H1 (cell line): ENCODE data around the gene ZBTB49. TPM values are rescaled to one million over a fixed set of nuclear protein-coding genes. Genes with fewer than 3 reads are reported as not detected.

Source experiments
- CTCF ChIA-PET: fragments of 300-600 bp; sonication (Branson Sonifier 250); formaldehyde crosslinking; loops from one replicate; lab custom pipeline; 2021; ENCODE audit not compliant: partially characterized antibody; lab: Charles Lee
- POLR2A ChIA-PET: fragments of 300-600 bp; sonication (Branson Sonifier 250); formaldehyde crosslinking; loops from one replicate; lab custom pipeline; 2021; ENCODE audit warnings: inconsistent platforms; ENCODE audit not compliant: partially characterized antibody; lab: Charles Lee
- DNase-seq, 2 experiments: peaks; one replicate each; pipeline versions ENCODE4 v3.0.0 to v3.0.0-alpha.2; 2010 to 2022; ENCODE audit warnings: low spot score in 2 of 2, low read depth in 1 of 2, mixed read lengths in 1 of 2
- FAIRE-seq: peaks from 2 replicates; lab custom pipeline; 2011; peaks lifted over from hg19 to GRCh38; lab: Jason Lieb, UNC
- H2AFZ ChIP-seq: 2 replicates; pipeline ENCODE4 v1.8.1; 2012; ENCODE audit warnings: low read length, inconsistent platforms
- H2AK5ac ChIP-seq: 2 replicates; pipeline ENCODE4 v1.6.1; 2013; ENCODE audit warnings: low read depth, low read length
- H2BK120ac ChIP-seq: replicated peaks from 2 replicates; pipeline ENCODE3; 2013; ENCODE audit warnings: low read depth, low read length, inconsistent platforms
- H2BK12ac ChIP-seq: 2 replicates; pipeline ENCODE4 v1.6.1; 2013; ENCODE audit warnings: low read depth, low read length
- H2BK15ac ChIP-seq: 2 replicates; pipeline ENCODE4 v1.6.1; 2013; ENCODE audit warnings: low read length
- H2BK20ac ChIP-seq: 2 replicates; pipeline ENCODE4 v1.6.1; 2013; ENCODE audit warnings: low read length
- H2BK5ac ChIP-seq: 2 replicates; pipeline ENCODE4 v1.6.1; 2013; ENCODE audit warnings: low read depth, low read length
- H3K14ac ChIP-seq: 2 replicates; pipeline ENCODE4 v1.6.1; 2013; ENCODE audit warnings: inconsistent platforms; ENCODE audit not compliant: insufficient read length
- H3K18ac ChIP-seq: 2 replicates; pipeline ENCODE4 v1.6.1; 2013; ENCODE audit warnings: low read length; ENCODE audit errors: extremely low read depth
- H3K23ac ChIP-seq: 2 replicates; pipeline ENCODE4 v1.6.1; 2013; ENCODE audit warnings: inconsistent platforms; ENCODE audit not compliant: insufficient read length
- H3K23me2 ChIP-seq: 2 replicates; pipeline ENCODE4 v1.6.1; 2013; ENCODE audit warnings: low read depth, low read length
- H3K27ac ChIP-seq: 2 replicates; pipeline ENCODE4 v1.6.1; 2011; ENCODE audit warnings: low read depth, low read length, inconsistent platforms
- H3K27me3 ChIP-seq, 4 experiments: replicated peaks in 1 of 4; 1 replicate in 1 of 4; 2 replicates in 3 of 4; pipeline versions ENCODE4 v1.6.1 to v1.8.1; 2011 to 2013; ENCODE audit warnings: low read length in 3 of 4, mild to moderate bottlenecking in 3 of 4, inconsistent platforms in 2 of 4, mixed read lengths in 2 of 4, moderate library complexity in 1 of 4; ENCODE audit not compliant: control insufficient read depth in 3 of 4, insufficient read depth in 3 of 4; ENCODE audit errors: extremely low read depth in 1 of 4
- H3K36me3 ChIP-seq, 4 experiments: 2 replicates each; pipeline versions ENCODE4 v1.6.1 to v1.8.1; 2011 to 2013; ENCODE audit warnings: mild to moderate bottlenecking in 4 of 4, low read length in 3 of 4, moderate library complexity in 2 of 4, control low read depth in 1 of 4, inconsistent platforms in 1 of 4; ENCODE audit not compliant: insufficient read depth in 4 of 4, control insufficient read depth in 2 of 4
- H3K4ac ChIP-seq: replicated peaks from 2 replicates; pipeline ENCODE3; 2013; ENCODE audit warnings: low read length, low read depth, mixed read lengths, inconsistent platforms; ENCODE audit not compliant: insufficient read length
- H3K4me1 ChIP-seq, 4 experiments: replicated peaks in 1 of 4; 1 replicate in 1 of 4; 2 replicates in 3 of 4; pipeline versions ENCODE4 v1.6.1 to v1.8.1; 2011 to 2013; ENCODE audit warnings: low read length in 3 of 4, inconsistent platforms in 2 of 4, mixed read lengths in 1 of 4; ENCODE audit not compliant: insufficient read depth in 4 of 4, control insufficient read depth in 3 of 4
- H3K4me2 ChIP-seq, 2 experiments: 2 replicates each; pipeline versions ENCODE4 v1.6.1 to v1.8.1; 2011 to 2013; ENCODE audit warnings: low read depth in 2 of 2, low read length in 2 of 2, control low read depth in 1 of 2, inconsistent platforms in 1 of 2, mild to moderate bottlenecking in 1 of 2; ENCODE audit not compliant: insufficient read depth in 1 of 2
- H3K4me3 ChIP-seq, 4 experiments: fragments of 200-600, 300-600 bp in 1 of 4; sonication (generic), shearing (Covaris generic), sonication (Bioruptor Twin) in 1 of 4; 2 replicates each; pipeline versions ENCODE4 v1.5.1 to v1.8.1; 2011 to 2016; ENCODE audit warnings: low read length in 4 of 4, low read depth in 3 of 4, control low read depth in 2 of 4, inconsistent platforms in 2 of 4, mild to moderate bottlenecking in 2 of 4, mixed read lengths in 1 of 4, moderate library complexity in 1 of 4; ENCODE audit not compliant: insufficient read depth in 2 of 4; ENCODE audit errors: extremely low read depth in 1 of 4
- H3K56ac ChIP-seq: replicated peaks from 2 replicates; pipeline ENCODE3; 2013; ENCODE audit warnings: low read depth, mild to moderate bottlenecking, mixed read lengths, low read length, inconsistent platforms; ENCODE audit not compliant: insufficient read length
- H3K79me1 ChIP-seq: 2 replicates; pipeline ENCODE4 v1.6.1; 2013; ENCODE audit warnings: low read depth, low read length, control low read depth
- H3K79me2 ChIP-seq, 2 experiments: 2 replicates each; pipeline versions ENCODE4 v1.6.1 to v1.8.1; 2012 to 2013; ENCODE audit warnings: low read length in 2 of 2, mild to moderate bottlenecking in 2 of 2, inconsistent platforms in 1 of 2; ENCODE audit not compliant: insufficient read depth in 2 of 2, control insufficient read depth in 1 of 2
- H3K9ac ChIP-seq, 4 experiments: replicated peaks in 1 of 4; 1 replicate in 1 of 4; 2 replicates in 3 of 4; pipeline versions ENCODE4 v1.6.1 to v1.8.1; 2011 to 2013; ENCODE audit warnings: low read depth in 3 of 4, low read length in 3 of 4, control low read depth in 2 of 4, mild to moderate bottlenecking in 2 of 4, moderate library complexity in 2 of 4, inconsistent platforms in 1 of 4; ENCODE audit errors: extremely low read depth in 1 of 4
- H3K9me3 ChIP-seq, 2 experiments: 2 replicates each; pipeline versions ENCODE4 v1.6.1 to v1.8.1; 2012 to 2013; ENCODE audit warnings: mild to moderate bottlenecking in 2 of 2, moderate library complexity in 2 of 2, control low read depth in 1 of 2, inconsistent platforms in 1 of 2, low read depth in 1 of 2, low read length in 1 of 2, mixed read lengths in 1 of 2; ENCODE audit not compliant: insufficient read depth in 2 of 2
- H4K20me1 ChIP-seq, 2 experiments: replicated peaks in 1 of 2; 2 replicates each; pipeline versions ENCODE3 to v1.8.1; 2011 to 2013; ENCODE audit warnings: inconsistent platforms in 2 of 2, low read length in 2 of 2, mild to moderate bottlenecking in 1 of 2; ENCODE audit not compliant: insufficient read depth in 2 of 2, control insufficient read depth in 1 of 2
- H4K5ac ChIP-seq: 2 replicates; pipeline ENCODE4 v1.6.1; 2013; ENCODE audit warnings: low read length, low read depth, mixed read lengths, inconsistent platforms; ENCODE audit not compliant: insufficient read length
- H4K8ac ChIP-seq: 2 replicates; pipeline ENCODE4 v1.8.0; 2013; ENCODE audit warnings: mild to moderate bottlenecking, moderate library complexity, low read length, inconsistent platforms; ENCODE audit not compliant: insufficient read depth; ENCODE audit errors: extremely low read depth
- H4K91ac ChIP-seq: replicated peaks from 2 replicates; pipeline ENCODE3; 2013; ENCODE audit warnings: low read length, mixed read lengths, inconsistent platforms; ENCODE audit not compliant: insufficient read length
- JUND ChIP-seq: IDR thresholded peaks from 2 replicates; pipeline ENCODE4 v1.6.1; 2011; ENCODE audit warnings: mild to moderate bottlenecking, improper control_type of control experiment, low read length
- MAFK ChIP-seq: IDR thresholded peaks from 2 replicates; pipeline ENCODE4 v1.6.1; 2012; ENCODE audit warnings: low read depth, mild to moderate bottlenecking, improper control_type of control experiment, low read length
- SP2 ChIP-seq: IDR thresholded peaks from 2 replicates; pipeline ENCODE4 v1.6.1; 2012; ENCODE audit warnings: mild to moderate bottlenecking, low read length, inconsistent platforms
- SRF ChIP-seq: IDR thresholded peaks from 2 replicates; pipeline ENCODE4 v1.6.1; 2011; ENCODE audit warnings: mild to moderate bottlenecking, low read depth, low read length, moderate library complexity
- TAF1 ChIP-seq: IDR thresholded peaks from 2 replicates; pipeline ENCODE4 v1.6.1; 2011; ENCODE audit warnings: mild to moderate bottlenecking, low read depth, low read length
- YY1 ChIP-seq: IDR thresholded peaks from 2 replicates; pipeline ENCODE4 v1.6.1; 2011; ENCODE audit warnings: low read depth, mild to moderate bottlenecking, low read length
- WGBS, 2 experiments: shearing (Covaris generic) in 1 of 2; methylation state at CpG; one replicate each; pipeline versions ENCODE4 v1.1.6 to v1.1.7; 2013 to 2015; ENCODE audit warnings: low lambda C conversion rate in 2 of 2, mixed read lengths in 2 of 2, inconsistent platforms in 1 of 2, low coverage in 1 of 2, missing lambda C conversion rate in 1 of 2; ENCODE audit not compliant: insufficient replicate concordance in 2 of 2, insufficient coverage in 1 of 2, insufficient read length in 1 of 2; ENCODE audit errors: extremely low coverage in 1 of 2, missing lambda C conversion rate in 1 of 2; 5-methylcytosine and 5-hydroxymethylcytosine counted together
- polyA plus RNA-seq, 7 experiments: library from polyadenylated mRNA; depleted of rRNA in 3 of 7; stranded (reverse) in 5 of 7; unstranded in 2 of 7; fragments of >200 nt in 5 of 7; fragments of 200-250 nt in 2 of 7; gene quantifications; 1 replicate in 5 of 7; 2 replicates in 1 of 7; 4 replicates in 1 of 7; pipeline versions ENCODE4 v1.2.1 to v1.2.3, GENCODE V29; 2011 to 2013; ENCODE audit warnings: missing spikeins in 2 of 7, mixed read lengths in 2 of 7
- total RNA-seq: library from RNA; stranded (reverse); fragmentation: NEBNext Ultra II Directional; extraction: Animal tissue kit (Norgen Biotek cat#: 25700); gene quantifications from 2 replicates; pipeline ENCODE4 v1.2.1, GENCODE V29; 2021

The ZBTB49 gene
- total and polyA plus RNA-seq, 2 of the 8 experiments (the other 6 are each of a cell fraction or from before 2014, with no cell fraction given) = 4.2 to 6.8 TPM

DNA sequence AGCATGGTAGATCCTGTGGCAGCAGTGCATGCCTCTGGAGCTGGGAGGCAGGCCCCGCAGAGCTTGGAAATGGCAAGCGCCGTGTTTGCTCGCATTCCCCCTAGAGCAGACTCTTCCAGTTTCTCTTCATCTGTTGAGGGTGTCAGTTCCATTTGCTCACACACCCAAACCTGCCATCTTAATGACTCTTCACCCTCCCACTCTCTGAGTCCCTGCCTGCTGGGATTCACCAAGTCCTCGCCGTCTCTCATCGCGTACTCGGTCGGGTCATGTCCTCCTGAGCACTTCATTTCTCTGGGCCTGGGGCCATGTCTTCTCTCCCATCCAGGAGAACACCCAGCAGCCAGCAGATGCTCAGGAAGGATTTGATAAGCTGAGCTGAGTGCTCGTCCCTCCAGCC, 16.9 kb downstream of the ZBTB49 start:
- no peaks in the 10 kb centered on the region for H3K79me2 ChIP-seq
- POLR2A ChIA-PET = interaction anchor here (1.3 to 1.6 kb wide), 3 partner anchors 11 to 17 kb away, joined by 3 to 4 read pairs (median 3); partner anchors contain the start of genes LYAR and ZBTB49
- H3K56ac ChIP-seq = no peak overlapping the region
- H2BK120ac ChIP-seq = no peak overlapping the region
- no peak overlapping the region for H3K9ac ChIP-seq
- H4K91ac ChIP-seq = no peak overlapping the region
- H4K8ac ChIP-seq = no peak overlapping the region
- H3K14ac ChIP-seq = no peak overlapping the region
- H3K4me1 ChIP-seq = no peaks in the 10 kb centered on the region
- H4K5ac ChIP-seq = no peak overlapping the region
- no peak overlapping the region for H2BK12ac ChIP-seq
- H2AK5ac ChIP-seq = no peak overlapping the region
- H3K4ac ChIP-seq = no peak overlapping the region
- H3K27me3 ChIP-seq = no peaks in the 10 kb centered on the region
- no peaks in the 10 kb centered on the region for H3K79me1 ChIP-seq
- H3K36me3 ChIP-seq = peaks cover 0 to 17% (median 7%) of the 10 kb centered on the region in 4 experiments; a peak in 6 of 8 replicates
- no peak overlapping the region for H2BK20ac ChIP-seq
- no peak overlapping the region for H3K27ac ChIP-seq
- no peak overlapping the region for H3K4me2 ChIP-seq
- H2AFZ ChIP-seq = no peak overlapping the region
- 92% methylated on average over 11 of the region's 11 CpGs; no CpG with 5 or more reads in 1 of the 2 experiments for WGBS, 2 experiments
- CTCF ChIA-PET = interaction anchor here (0.5 to 1.3 kb wide), 3 partner anchors 29 to 985 kb away, joined by 3 to 6 read pairs (median 4); no protein-coding TSS in a partner anchor
- H4K20me1 ChIP-seq = peaks cover 2 to 7% of the 10 kb centered on the region in 2 experiments
- no peak overlapping the region for H3K4me3 ChIP-seq
- no peak overlapping the region for H3K23ac ChIP-seq
- no peak overlapping the region for H3K18ac ChIP-seq
- H2BK15ac ChIP-seq = no peak overlapping the region
- no peaks in the 10 kb centered on the region for H3K23me2 ChIP-seq
- no peak for FAIRE-seq
- H3K9me3 ChIP-seq = no peaks in the 10 kb centered on the region
- no peak overlapping the region for H2BK5ac ChIP-seq
- no peak for DNase-seq
- TF ChIP-seq TAF1 (no peak), SP2 (no peak), MAFK (no peak), JUND (no peak), SRF (no peak), YY1 (no peak)
